HAP-1 (cell line): Measurements from ENCODE around the gene TLR9.
"Not testable (repeated sequence)": the region's sequence is repeated elsewhere in the genome, so short reads cannot be mapped to it uniquely, and the experiment has no call there.

Experiments
- DNase-seq, 2 experiments: peaks; one replicate each; pipeline ENCODE4 v3.0.0-alpha.2; 2016 to 2020; ENCODE audit warnings: low spot score in 2 of 2
- H3K27me3 ChIP-seq: fragments of 250-450 bp; sonication (Bioruptor Pico); 2 replicates; pipeline ENCODE4 v1.5.1; 2020; ENCODE audit warnings: low read depth, mild to moderate bottlenecking, moderate library complexity
- H3K36me3 ChIP-seq: fragments of 250-450 bp; sonication (Bioruptor Pico); replicated peaks from 2 replicates; pipeline ENCODE4 v1.5.1; 2020; ENCODE audit warnings: mild to moderate bottlenecking
- H3K4me1 ChIP-seq: fragments of 250-450 bp; sonication (Bioruptor Pico); 2 replicates; pipeline ENCODE4 v1.5.1; 2020; ENCODE audit warnings: mild to moderate bottlenecking
- H3K4me3 ChIP-seq: fragments of 250-450 bp; sonication (Bioruptor Pico); 2 replicates; pipeline ENCODE4 v1.5.1; 2020; ENCODE audit warnings: mild to moderate bottlenecking, moderate library complexity
- H3K9me3 ChIP-seq: fragments of 250-450 bp; sonication (Bioruptor Pico); 2 replicates; pipeline ENCODE4 v1.5.1; 2020; ENCODE audit warnings: mild to moderate bottlenecking, moderate library complexity
- in situ Hi-C: fragments of 300-500 bp; cut with MboI; formaldehyde crosslinking; loops from 3 replicates; pipeline ENCODE4 v1.14.3; 2020; ENCODE audit warnings: low sequenced_read_pairs, inconsistent platforms, mixed read lengths

The TLR9 gene

GRCh38 chr3:52182196-52182595 is 43.2 kb downstream of the TLR9 start:
- Histone ChIP-seq H3K4me3 (no peak overlapping the region), H3K36me3 (no peaks in the 10 kb centered on the region), H3K4me1 (no peaks in the 10 kb centered on the region), H3K27me3 (no peaks in the 10 kb centered on the region), H3K9me3 (no peaks in the 10 kb centered on the region)
- in situ Hi-C loops, result no loop called here
- no peak for DNase-seq

- H3K4me3 ChIP-seq, result no peak overlapping the region
- no peaks in the 10 kb centered on the region for H3K27me3 ChIP-seq
- H3K4me1 ChIP-seq, result no peaks in the 10 kb centered on the region
- no peak for DNase-seq
- in situ Hi-C loops, result no loop called here
- no peaks in the 10 kb centered on the region for H3K9me3 ChIP-seq
- H3K36me3 ChIP-seq, result no peaks in the 10 kb centered on the region
Observed at GRCh38 chr3:52181543-52181942, 43.9 kb downstream of the TLR9 start.

- H3K4me1 ChIP-seq, result no peaks in the 10 kb centered on the region
- in situ Hi-C loops, result no loop called here
- no peaks in the 10 kb centered on the region for H3K36me3 ChIP-seq
- H3K27me3 ChIP-seq, result no peaks in the 10 kb centered on the region
- H3K4me3 ChIP-seq, result no peak overlapping the region
- no peak for DNase-seq
- no peaks in the 10 kb centered on the region for H3K9me3 ChIP-seq
Observed at GRCh38 chr3:52178537-52178936, 46.9 kb downstream of the TLR9 start.

- H3K4me1 ChIP-seq, H3K9me3 ChIP-seq, H3K36me3 ChIP-seq, H3K27me3 ChIP-seq, H3K4me3 ChIP-seq, DNase-seq, in situ Hi-C loops: not testable (repeated sequence)
Observed at GRCh38 chr3:52178126-52178525, 47.3 kb downstream of the TLR9 start.

- H3K9me3 ChIP-seq, result no peaks in the 10 kb centered on the region
- H3K27me3 ChIP-seq, result no peaks in the 10 kb centered on the region
- H3K36me3 ChIP-seq, result no peaks in the 10 kb centered on the region
- in situ Hi-C loops, result no loop called here
- no peak for DNase-seq
- H3K4me1 ChIP-seq, result no peaks in the 10 kb centered on the region
- H3K4me3 ChIP-seq, result no peak overlapping the region
Observed at GRCh38 chr3:52177701-52178042, 47.8 kb downstream of the TLR9 start.

GRCh38 chr3:52176951-52177700 is 48.3 kb downstream of the TLR9 start:
- in situ Hi-C loops, result no loop called here
- Histone ChIP-seq H3K4me1 (no peaks in the 10 kb centered on the region), H3K36me3 (no peaks in the 10 kb centered on the region), H3K9me3 (no peaks in the 10 kb centered on the region), H3K27me3 (no peaks in the 10 kb centered on the region), H3K4me3 (no peak overlapping the region)
- DNase-seq, result no peak

- DNase-seq, result no peak
- Histone ChIP-seq H3K4me3 (no peak overlapping the region), H3K36me3 (no peaks in the 10 kb centered on the region), H3K4me1 (no peaks in the 10 kb centered on the region), H3K27me3 (no peaks in the 10 kb centered on the region), H3K9me3 (no peaks in the 10 kb centered on the region)
- in situ Hi-C loops, result no loop called here
Observed at GRCh38 chr3:52176180-52176752, 49.2 kb downstream of the TLR9 start.

- Histone ChIP-seq H3K4me1 (no peaks in the 10 kb centered on the region), H3K36me3 (no peaks in the 10 kb centered on the region), H3K27me3 (no peaks in the 10 kb centered on the region), H3K4me3 (no peak overlapping the region), H3K9me3 (no peaks in the 10 kb centered on the region)
- DNase-seq, result no peak
- in situ Hi-C loops, result no loop called here
Observed at GRCh38 chr3:52175416-52176179, 49.8 kb downstream of the TLR9 start.

- DNase-seq, result no peak
- Histone ChIP-seq H3K27me3 (no peaks in the 10 kb centered on the region), H3K4me1 (no peaks in the 10 kb centered on the region), H3K36me3 (no peaks in the 10 kb centered on the region), H3K4me3 (no peak overlapping the region), H3K9me3 (no peaks in the 10 kb centered on the region)
- in situ Hi-C loops, result no loop called here
Observed at GRCh38 chr3:52174896-52175295, 50.5 kb downstream of the TLR9 start.

- DNase-seq, result no peak
- no peaks in the 10 kb centered on the region for H3K36me3 ChIP-seq
- H3K4me3 ChIP-seq, result no peak overlapping the region
- H3K9me3 ChIP-seq, result no peaks in the 10 kb centered on the region
- no peaks in the 10 kb centered on the region for H3K4me1 ChIP-seq
- H3K27me3 ChIP-seq, result no peaks in the 10 kb centered on the region
- in situ Hi-C loops, result no loop called here
Observed at GRCh38 chr3:52173101-52173500, 52.3 kb downstream of the TLR9 start.

GRCh38 chr3:52172262-52172757 is 53.1 kb downstream of the TLR9 start:
- DNase-seq, result no peak

GRCh38 chr3:52171514-52172261 is 53.8 kb downstream of the TLR9 start:
- DNase-seq, result no peak
- no peaks in the 10 kb centered on the region for H3K36me3 ChIP-seq
- H3K9me3 ChIP-seq, result no peaks in the 10 kb centered on the region
- H3K4me3 ChIP-seq, result no peak overlapping the region
- H3K27me3 ChIP-seq, result no peaks in the 10 kb centered on the region
- H3K4me1 ChIP-seq, result no peaks in the 10 kb centered on the region
- in situ Hi-C loops, result no loop called here

More at GRCh38 chr3:52172262-52172757, 53.1 kb downstream of the TLR9 start:
- H3K9me3 ChIP-seq, result no peaks in the 10 kb centered on the region
- no peaks in the 10 kb centered on the region for H3K36me3 ChIP-seq
- in situ Hi-C loops, result no loop called here
- no peaks in the 10 kb centered on the region for H3K27me3 ChIP-seq
- H3K4me1 ChIP-seq, result no peaks in the 10 kb centered on the region
- H3K4me3 ChIP-seq, result no peak overlapping the region
